GM12878 (cell line): ENCODE data around the gene GYS2. TPM values are rescaled to one million over a fixed set of nuclear protein-coding genes. Genes with fewer than 3 reads are reported as not detected.

Experiments
- ATAC-seq: fragments of 200-7000 bp; cut with Tn5 transposase; 3 replicates; pipeline ENCODE4 v1.9.1; 2020; ENCODE audit warnings: mild to moderate bottlenecking, moderate library complexity
- BruUV-seq: library from RNA; stranded (reverse); fragments of 400-500 nt; replicated peaks from 2 replicates; lab custom pipeline; 2021; lab: Mats Ljungman, UMichigan
- CTCF ChIA-PET: fragments of 300-600 bp; sonication (Branson Sonifier 250); formaldehyde crosslinking; extraction: SDS; loops from one replicate; lab custom pipeline; 2021; ENCODE audit warnings: inconsistent platforms; lab: Yijun Ruan, JAX
- POLR2A ChIA-PET: fragments of 350-600 bp; formaldehyde crosslinking; extraction: SDS; loops from one replicate; lab custom pipeline; 2021; ENCODE audit warnings: inconsistent platforms; lab: Charles Lee
- RAD21 ChIA-PET: fragments of 300-600 bp; sonication (Branson Sonifier 250); formaldehyde crosslinking; loops from one replicate; lab custom pipeline; 2023; ENCODE audit warnings: antibody characterized with exemption; ENCODE audit not compliant: unreplicated experiment; lab: Charles Lee
- SMC1A ChIA-PET: fragments of 300-600 bp; sonication (Branson Sonifier 250); formaldehyde crosslinking; loops from one replicate; lab custom pipeline; 2023; ENCODE audit not compliant: unreplicated experiment, uncharacterized antibody; lab: Charles Lee
- DNase-seq: peaks from one replicate; pipeline ENCODE4 v3.0.0-alpha.2; 2011; ENCODE audit warnings: low read depth, low spot score
- FAIRE-seq: peaks from 3 replicates; lab custom pipeline; 2011; peaks lifted over from hg19 to GRCh38; lab: Jason Lieb, UNC
- H2AFZ ChIP-seq: 2 replicates; pipeline ENCODE4 v1.6.0; 2011; ENCODE audit warnings: low read depth, low read length, control low read depth; ENCODE audit not compliant: control insufficient read depth
- H3K27ac ChIP-seq: 2 replicates; pipeline ENCODE4 v1.5.1; 2011; ENCODE audit warnings: control low read depth; ENCODE audit not compliant: control insufficient read depth, insufficient read depth
- H3K27me3 ChIP-seq, 2 experiments: replicated peaks in 1 of 2; 2 replicates each; pipeline versions ENCODE4 v1.6.0 to v1.6.1; 2011; ENCODE audit warnings: low read length in 1 of 2; ENCODE audit not compliant: control insufficient read depth in 2 of 2, insufficient read depth in 2 of 2
- H3K36me3 ChIP-seq, 2 experiments: 2 replicates each; pipeline ENCODE4 v1.5.1; 2011; ENCODE audit warnings: low read length in 1 of 2; ENCODE audit not compliant: control insufficient read depth in 2 of 2, insufficient read depth in 2 of 2
- H3K4me1 ChIP-seq: 2 replicates; pipeline ENCODE4 v1.6.1; 2011; ENCODE audit warnings: mild to moderate bottlenecking, low read length, moderate library complexity, mixed read lengths; ENCODE audit not compliant: control insufficient read depth, insufficient read depth
- H3K4me2 ChIP-seq: 2 replicates; pipeline ENCODE4 v1.6.0; 2011; ENCODE audit warnings: control low read depth; ENCODE audit not compliant: control insufficient read depth, insufficient read depth
- H3K4me3 ChIP-seq: fragments of 200-600 bp; sonication (generic); 2 replicates; pipeline ENCODE4 v1.5.1; 2016
- H3K79me2 ChIP-seq: 2 replicates; pipeline ENCODE4 v1.6.0; 2011; ENCODE audit warnings: low read length; ENCODE audit not compliant: control insufficient read depth, insufficient read depth
- H3K9ac ChIP-seq: 2 replicates; pipeline ENCODE4 v1.8.0; 2011; ENCODE audit warnings: low read length, control low read depth, mixed read lengths; ENCODE audit not compliant: control insufficient read depth, insufficient read depth
- H3K9me3 ChIP-seq: replicated peaks from 3 replicates; pipeline ENCODE4 v1.5.1; 2011; ENCODE audit warnings: mild to moderate bottlenecking, low read length; ENCODE audit not compliant: control insufficient read depth, insufficient read depth
- H4K20me1 ChIP-seq: 2 replicates; pipeline ENCODE4 v1.6.0; 2011; ENCODE audit not compliant: control insufficient read depth, insufficient read depth
- BCL11A ChIP-seq: IDR thresholded peaks from 2 replicates; pipeline ENCODE4 v1.6.1; 2011; ENCODE audit warnings: low read depth, low read length
- CREM ChIP-seq: IDR thresholded peaks from 2 replicates; pipeline ENCODE4 v1.6.1; 2014; ENCODE audit warnings: antibody characterized with exemption, low read depth
- JUNB ChIP-seq: IDR thresholded peaks from 2 replicates; pipeline ENCODE4 v1.6.1; 2016; ENCODE audit warnings: antibody characterized with exemption, mild to moderate bottlenecking
- KLF5 ChIP-seq: fragments of 450-650 bp; IDR thresholded peaks from 2 replicates; pipeline ENCODE4 v1.6.1; 2014; ENCODE audit warnings: mild to moderate bottlenecking; ENCODE audit not compliant: partially characterized antibody
- NFYB ChIP-seq: IDR thresholded peaks from 2 replicates; pipeline ENCODE4 v1.6.1; 2011; ENCODE audit warnings: low read depth, mild to moderate bottlenecking, low read length, improper control_type of control experiment, moderate library complexity; ENCODE audit not compliant: insufficient read depth
- NR2C1 ChIP-seq: fragments of 450-650 bp; IDR thresholded peaks from 2 replicates; pipeline ENCODE4 v1.6.1; 2017; ENCODE audit warnings: antibody characterized with exemption, mild to moderate bottlenecking, moderate library complexity
- PBX3 ChIP-seq: IDR thresholded peaks from 2 replicates; pipeline ENCODE4 v1.6.1; 2011; ENCODE audit warnings: mild to moderate bottlenecking, low read depth, low read length, moderate library complexity; ENCODE audit not compliant: insufficient replicate concordance
- RAD21 ChIP-seq: IDR thresholded peaks from 2 replicates; pipeline ENCODE4 v1.6.1; 2011; ENCODE audit warnings: mild to moderate bottlenecking, low read depth, low read length, moderate library complexity; ENCODE audit not compliant: insufficient read depth
- RAD51 ChIP-seq: fragments of 450-650 bp; IDR thresholded peaks from 2 replicates; pipeline ENCODE4 v1.6.1; 2016; ENCODE audit warnings: moderate library complexity, mild to moderate bottlenecking, inconsistent platforms
- RUNX3 ChIP-seq: IDR thresholded peaks from 2 replicates; pipeline ENCODE4 v1.6.1; 2012; ENCODE audit warnings: low read length, inconsistent platforms
- SMAD5 ChIP-seq: IDR thresholded peaks from 2 replicates; pipeline ENCODE4 v1.6.1; 2016; ENCODE audit warnings: antibody characterized with exemption, low read depth
- SP1 ChIP-seq: IDR thresholded peaks from one replicate; pipeline ENCODE4 v1.6.1; 2011; ENCODE audit warnings: low read depth, low read length
- TBL1XR1 ChIP-seq: IDR thresholded peaks from 2 replicates; pipeline ENCODE4 v1.6.1; 2012; ENCODE audit warnings: low read depth, low read length, improper control_type of control experiment
- WGBS: methylation state at CpG from one replicate; pipeline ENCODE4 v1.1.6; 2016; ENCODE audit warnings: low lambda C conversion rate; ENCODE audit not compliant: insufficient replicate concordance, insufficient coverage; ENCODE audit errors: missing lambda C conversion rate; 5-methylcytosine and 5-hydroxymethylcytosine counted together
- in situ Hi-C: fragments of 300-500 bp; cut with MboI; formaldehyde crosslinking; loops from 9 replicates; pipeline ENCODE4 v1.14.3; 2018; ENCODE audit warnings: mixed read lengths
- intact Hi-C: fragments of 100-400 bp; cut with micrococcal nuclease; formaldehyde crosslinking; loops from one replicate; pipeline ENCODE4 v1.14.2; 2022; ENCODE audit not compliant: unreplicated experiment
- polyA plus RNA-seq, 11 experiments: library from polyadenylated mRNA; depleted of rRNA in 4 of 11; unstranded in 6 of 11; stranded (reverse) in 5 of 11; fragments of >200 nt; fragmentation: Nextera tagmentation in 4 of 11; fragmentation: Illumina TruSeq in 1 of 11; extraction: Ambion mirVana in 4 of 11; extraction: Trizol in 1 of 11; gene quantifications; 1 replicate in 1 of 11; 2 replicates in 10 of 11; pipeline versions ENCODE4 v1.2.1 to v1.2.3, GENCODE V29; 2011 to 2016; ENCODE audit warnings: inconsistent platforms in 2 of 11, missing spikeins in 2 of 11, low read depth in 1 of 11
- total RNA-seq, 4 experiments: library from RNA; depleted of rRNA in 3 of 4; stranded (reverse); fragments of >200 nt in 3 of 4; fragmentation: Illumina TruSeq in 1 of 4; extraction: Trizol in 1 of 4; gene quantifications; 2 replicates each; pipeline versions ENCODE4 v1.2.1 to v1.2.3, GENCODE V29; 2013 to 2021
- TF ChIP-seq, protein P1 (sequence below): fragments of 450-650 bp; formaldehyde crosslinking; IDR thresholded peaks from 2 replicates; pipeline ENCODE4 v1.4.0; 2020; ENCODE audit warnings: mild to moderate bottlenecking, moderate library complexity
- TF ChIP-seq, protein P2 (sequence below): fragments of 450-650 bp; IDR thresholded peaks from 2 replicates; pipeline ENCODE4 v1.6.1; 2017; ENCODE audit warnings: borderline replicate concordance
- TF ChIP-seq, protein P3 (sequence below): fragments of 450-650 bp; conservative IDR thresholded peaks from 2 replicates; pipeline ENCODE4 v1.6.1; 2017; ENCODE audit warnings: mild to moderate bottlenecking, moderate library complexity

GYS2 gene
- total and polyA plus RNA-seq, 10 of the 15 experiments (the other 5 are each of a cell fraction or from before 2014, with no cell fraction given), result not detected

DNA sequence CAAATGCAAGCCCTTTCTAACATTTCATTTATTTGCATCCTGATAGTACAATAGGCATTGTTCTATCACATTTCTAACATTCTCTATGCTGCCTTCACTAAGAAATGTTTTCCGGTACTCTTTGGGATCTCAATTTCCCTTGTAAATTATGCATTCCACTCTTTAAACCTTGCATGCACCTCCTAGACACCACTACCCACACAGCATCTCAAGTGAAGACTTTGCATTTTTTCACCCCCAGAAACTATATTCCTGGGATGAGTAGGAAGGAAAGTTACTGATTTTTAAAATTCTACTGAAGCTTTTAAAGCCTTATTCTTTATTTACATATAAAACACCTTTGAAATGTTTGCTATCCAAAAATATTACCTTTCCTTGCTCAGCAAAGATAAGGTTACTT lies 27.1 kb downstream of the GYS2 start:
- Histone ChIP-seq H3K9me3 (no peaks in the 10 kb centered on the region), H4K20me1 (no peaks in the 10 kb centered on the region), H3K27ac (no peak overlapping the region), H2AFZ (no peak overlapping the region), H3K4me3 (no peak overlapping the region), H3K4me1 (no peaks in the 10 kb centered on the region), H3K36me3 (no peaks in the 10 kb centered on the region), H3K79me2 (no peaks in the 10 kb centered on the region), H3K4me2 (no peak overlapping the region), H3K9ac (no peak overlapping the region), H3K27me3 (no peaks in the 10 kb centered on the region)
- ChIA-PET SMC1A (no interaction called here), RAD21 (no interaction called here), POLR2A (no interaction called here), CTCF (no interaction called here)
- intact Hi-C loops, result no loop called here
- no TSS peak for BruUV-seq
- WGBS, result 94% methylated on average over 1 of the region's 1 CpG
- DNase-seq (no peak), ATAC-seq (no peak), FAIRE-seq (no peak)
- in situ Hi-C loops, result no loop called here
- TF ChIP-seq RAD21 (no peak), BCL11A (no peak), NFYB (no peak), PBX3 (no peak), RUNX3 (no peak), JUNB (no peak), SMAD5 (no peak), TBL1XR1 (no peak), NR2C1 (no peak), RAD51 (no peak), SP1 (no peak), KLF5 (no peak), CREM (no peak)
- TF ChIP-seq, protein P1, sequence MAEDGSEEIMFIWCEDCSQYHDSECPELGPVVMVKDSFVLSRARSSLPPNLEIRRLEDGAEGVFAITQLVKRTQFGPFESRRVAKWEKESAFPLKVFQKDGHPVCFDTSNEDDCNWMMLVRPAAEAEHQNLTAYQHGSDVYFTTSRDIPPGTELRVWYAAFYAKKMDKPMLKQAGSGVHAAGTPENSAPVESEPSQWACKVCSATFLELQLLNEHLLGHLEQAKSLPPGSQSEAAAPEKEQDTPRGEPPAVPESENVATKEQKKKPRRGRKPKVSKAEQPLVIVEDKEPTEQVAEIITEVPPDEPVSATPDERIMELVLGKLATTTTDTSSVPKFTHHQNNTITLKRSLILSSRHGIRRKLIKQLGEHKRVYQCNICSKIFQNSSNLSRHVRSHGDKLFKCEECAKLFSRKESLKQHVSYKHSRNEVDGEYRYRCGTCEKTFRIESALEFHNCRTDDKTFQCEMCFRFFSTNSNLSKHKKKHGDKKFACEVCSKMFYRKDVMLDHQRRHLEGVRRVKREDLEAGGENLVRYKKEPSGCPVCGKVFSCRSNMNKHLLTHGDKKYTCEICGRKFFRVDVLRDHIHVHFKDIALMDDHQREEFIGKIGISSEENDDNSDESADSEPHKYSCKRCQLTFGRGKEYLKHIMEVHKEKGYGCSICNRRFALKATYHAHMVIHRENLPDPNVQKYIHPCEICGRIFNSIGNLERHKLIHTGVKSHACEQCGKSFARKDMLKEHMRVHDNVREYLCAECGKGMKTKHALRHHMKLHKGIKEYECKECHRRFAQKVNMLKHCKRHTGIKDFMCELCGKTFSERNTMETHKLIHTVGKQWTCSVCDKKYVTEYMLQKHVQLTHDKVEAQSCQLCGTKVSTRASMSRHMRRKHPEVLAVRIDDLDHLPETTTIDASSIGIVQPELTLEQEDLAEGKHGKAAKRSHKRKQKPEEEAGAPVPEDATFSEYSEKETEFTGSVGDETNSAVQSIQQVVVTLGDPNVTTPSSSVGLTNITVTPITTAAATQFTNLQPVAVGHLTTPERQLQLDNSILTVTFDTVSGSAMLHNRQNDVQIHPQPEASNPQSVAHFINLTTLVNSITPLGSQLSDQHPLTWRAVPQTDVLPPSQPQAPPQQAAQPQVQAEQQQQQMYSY, result no peak
- TF ChIP-seq, protein P2, sequence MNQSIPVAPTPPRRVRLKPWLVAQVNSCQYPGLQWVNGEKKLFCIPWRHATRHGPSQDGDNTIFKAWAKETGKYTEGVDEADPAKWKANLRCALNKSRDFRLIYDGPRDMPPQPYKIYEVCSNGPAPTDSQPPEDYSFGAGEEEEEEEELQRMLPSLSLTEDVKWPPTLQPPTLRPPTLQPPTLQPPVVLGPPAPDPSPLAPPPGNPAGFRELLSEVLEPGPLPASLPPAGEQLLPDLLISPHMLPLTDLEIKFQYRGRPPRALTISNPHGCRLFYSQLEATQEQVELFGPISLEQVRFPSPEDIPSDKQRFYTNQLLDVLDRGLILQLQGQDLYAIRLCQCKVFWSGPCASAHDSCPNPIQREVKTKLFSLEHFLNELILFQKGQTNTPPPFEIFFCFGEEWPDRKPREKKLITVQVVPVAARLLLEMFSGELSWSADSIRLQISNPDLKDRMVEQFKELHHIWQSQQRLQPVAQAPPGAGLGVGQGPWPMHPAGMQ, result no peak
- TF ChIP-seq, protein P3, sequence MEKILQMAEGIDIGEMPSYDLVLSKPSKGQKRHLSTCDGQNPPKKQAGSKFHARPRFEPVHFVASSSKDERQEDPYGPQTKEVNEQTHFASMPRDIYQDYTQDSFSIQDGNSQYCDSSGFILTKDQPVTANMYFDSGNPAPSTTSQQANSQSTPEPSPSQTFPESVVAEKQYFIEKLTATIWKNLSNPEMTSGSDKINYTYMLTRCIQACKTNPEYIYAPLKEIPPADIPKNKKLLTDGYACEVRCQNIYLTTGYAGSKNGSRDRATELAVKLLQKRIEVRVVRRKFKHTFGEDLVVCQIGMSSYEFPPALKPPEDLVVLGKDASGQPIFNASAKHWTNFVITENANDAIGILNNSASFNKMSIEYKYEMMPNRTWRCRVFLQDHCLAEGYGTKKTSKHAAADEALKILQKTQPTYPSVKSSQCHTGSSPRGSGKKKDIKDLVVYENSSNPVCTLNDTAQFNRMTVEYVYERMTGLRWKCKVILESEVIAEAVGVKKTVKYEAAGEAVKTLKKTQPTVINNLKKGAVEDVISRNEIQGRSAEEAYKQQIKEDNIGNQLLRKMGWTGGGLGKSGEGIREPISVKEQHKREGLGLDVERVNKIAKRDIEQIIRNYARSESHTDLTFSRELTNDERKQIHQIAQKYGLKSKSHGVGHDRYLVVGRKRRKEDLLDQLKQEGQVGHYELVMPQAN, result no peak
